ENCODE data around the gene PKP3.
"Not testable (repeated sequence)": the region's sequence is repeated elsewhere in the genome, so short reads cannot be mapped to it uniquely, and the experiment has no call there.

PKP3 gene

GRCh38 chr11:431921-432320, 37.9 kb downstream of the PKP3 start:
- DNase-seq = no peak

GRCh38 chr11:432501-433100, 38.6 kb downstream of the PKP3 start:
- no peak for DNase-seq

GRCh38 chr11:433111-433510, 39.1 kb downstream of the PKP3 start:
- no peak for DNase-seq

- no peak for DNase-seq
Measured at GRCh38 chr11:433641-434040, 39.6 kb downstream of the PKP3 start.

GRCh38 chr11:434496-434895, 40.5 kb downstream of the PKP3 start:
- DNase-seq = no peak

- not testable (repeated sequence) for DNase-seq
Measured at GRCh38 chr11:434999-435740, 41.2 kb downstream of the PKP3 start.

GRCh38 chr11:437228-437870, 43.3 kb downstream of the PKP3 start:
- no peak for DNase-seq

- no peak for DNase-seq
Measured at GRCh38 chr11:438101-438844, 44.3 kb downstream of the PKP3 start.

- no peak for DNase-seq
Measured at GRCh38 chr11:439315-440064, 45.5 kb downstream of the PKP3 start.

GRCh38 chr11:440065-441042, 46.3 kb downstream of the PKP3 start:
- DNase-seq = peak; percentile 44

GRCh38 chr11:441043-441417, 47.0 kb downstream of the PKP3 start:
- DNase-seq = peak; percentile 80

GRCh38 chr11:441418-442274, 47.6 kb downstream of the PKP3 start, which contains the start of gene ANO9:
Gene ANO9 (minus strand): TSS chr11:442011. CDS start chr11:441926, 85 bp downstream.
- peak; percentile 96 for DNase-seq

- DNase-seq = peak; percentile 46
Measured at GRCh38 chr11:442611-443081, 48.6 kb downstream of the PKP3 start.

- peak; percentile 61 for DNase-seq
Measured at GRCh38 chr11:443542-444199, 49.7 kb downstream of the PKP3 start.

- peak; percentile 99 for DNase-seq
Measured at GRCh38 chr11:444396-445144, 50.6 kb downstream of the PKP3 start.

- peak; percentile 74 for DNase-seq
Measured at GRCh38 chr11:445765-446588, 52.0 kb downstream of the PKP3 start.

GRCh38 chr11:446891-447290, 52.9 kb downstream of the PKP3 start:
- DNase-seq = peak; percentile 80
